DMS 273 (cell line): ENCODE data around the gene RSPO4.

ENCODE experiments used
- DNase-seq: peaks from one replicate; lab custom pipeline; 2025; ENCODE audit not compliant: unreplicated experiment; lab: John Stamatoyannopoulos, UW

The RSPO4 gene

GRCh38 chr20:911882-912600, 90.1 kb downstream of the RSPO4 start:
- DNase-seq, result no peak

DNA sequence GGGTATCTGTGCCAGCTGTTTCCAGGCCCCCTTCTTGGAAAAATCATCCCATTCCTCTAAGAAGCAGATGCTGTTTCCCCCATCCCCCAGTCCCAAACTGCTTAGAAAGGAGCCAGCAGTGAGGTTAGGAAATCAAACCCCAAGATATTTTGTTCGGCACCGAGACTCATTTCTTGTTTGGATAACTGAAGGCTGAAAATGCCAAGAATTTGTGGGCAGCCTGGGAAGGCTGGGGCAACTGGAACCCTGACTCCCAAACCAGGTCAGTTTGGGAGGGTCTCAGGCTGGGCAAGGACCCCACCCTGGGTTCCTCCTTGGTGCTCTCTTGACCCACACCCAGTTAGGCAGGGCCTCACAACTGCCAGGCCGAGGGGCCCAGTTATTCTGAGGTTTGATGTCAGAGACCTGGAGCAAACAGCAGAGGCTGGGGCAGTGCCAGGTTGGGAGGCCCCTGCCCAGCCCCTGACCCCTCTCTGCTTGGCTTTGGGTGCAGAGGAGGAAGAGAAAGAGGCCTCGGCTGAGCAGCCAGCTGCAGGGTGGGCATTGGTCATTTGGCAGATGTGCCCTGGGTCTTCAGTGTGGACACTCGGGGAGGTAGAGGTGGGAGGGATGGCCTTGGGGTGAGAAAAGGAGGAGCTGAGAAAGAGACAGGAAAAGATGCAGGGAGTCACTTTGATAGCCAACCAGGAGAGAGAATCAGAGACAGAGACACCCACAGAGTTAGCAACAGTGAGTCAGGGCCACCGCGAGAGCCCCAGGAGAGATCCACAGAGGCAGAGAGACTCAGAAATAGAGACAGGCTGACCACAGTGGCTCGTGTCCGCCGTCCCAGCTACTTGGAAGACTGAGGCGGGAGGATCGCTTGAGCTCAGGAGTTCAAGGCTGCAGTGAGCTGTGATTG, 91.0 kb downstream of the RSPO4 start:
- peak; percentile 27 for DNase-seq

GRCh38 chr20:910132-910869, 91.8 kb downstream of the RSPO4 start:
- DNase-seq, result peak; percentile 27

- no peak for DNase-seq
Observed at GRCh38 chr20:909641-910040, 92.5 kb downstream of the RSPO4 start.
